NCI-H345 (cell line): ENCODE data around the gene KLF5.
"Not testable (repeated sequence)": the region's sequence is repeated elsewhere in the genome, so short reads cannot be mapped to it uniquely, and the experiment has no call there.

Source experiments
- DNase-seq: peaks from one replicate; lab custom pipeline; 2025; lab: John Stamatoyannopoulos, UW

KLF5 gene

GRCh38 chr13:73058736-73059459 lies at the start of gene KLF5:
KLF5 (plus strand) TSS chr13:73059005; CDS start chr13:73059328, 323 bp downstream.
- DNase-seq, result peak; percentile 99

DNA sequence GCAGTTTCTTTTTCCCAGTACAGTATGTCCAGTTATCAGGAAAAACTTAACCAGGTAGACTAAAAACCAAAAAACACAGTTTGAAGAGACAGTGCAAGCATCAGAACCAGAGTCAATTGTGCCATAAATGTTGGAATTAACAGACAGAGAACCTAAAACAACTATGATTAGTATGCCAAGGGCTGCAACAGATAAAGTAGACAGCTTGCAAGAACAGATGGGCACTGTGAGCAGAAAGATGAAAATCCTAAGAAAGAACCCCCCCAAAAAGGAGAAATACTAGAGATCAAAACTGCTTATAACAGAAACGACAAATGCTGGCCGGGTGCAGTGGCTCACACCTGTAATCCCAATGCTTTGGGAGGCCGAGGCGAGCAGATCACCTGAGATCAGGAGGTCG lies 47.1 kb upstream of the KLF5 start:
- DNase-seq, result no peak

GRCh38 chr13:73015805-73016204 lies 43.0 kb upstream of the KLF5 start:
- DNase-seq, result no peak

DNA sequence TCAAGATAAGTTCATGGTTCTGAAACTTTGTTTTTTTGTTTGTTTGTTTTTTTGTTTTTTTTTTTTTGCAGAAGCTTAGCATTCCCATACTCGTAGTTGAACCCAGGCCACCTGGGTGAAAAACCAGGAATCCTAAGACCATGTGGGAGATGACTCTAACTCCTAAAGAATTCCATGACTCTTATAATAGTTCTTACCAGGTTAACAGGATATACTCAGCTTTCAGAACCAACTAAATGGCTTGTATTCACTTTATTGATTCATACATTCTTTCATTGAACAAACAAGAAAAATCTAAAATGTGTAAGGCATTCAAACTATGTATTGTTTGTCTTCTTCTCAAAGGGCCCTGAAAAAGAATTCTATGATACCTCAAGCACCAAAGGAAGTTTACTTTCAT lies 40.5 kb upstream of the KLF5 start:
- no peak for DNase-seq

GRCh38 chr13:73025217-73026012 lies 33.4 kb upstream of the KLF5 start:
- no peak for DNase-seq

- no peak for DNase-seq
Measured at GRCh38 chr13:73034901-73035300, 23.9 kb upstream of the KLF5 start.

DNA sequence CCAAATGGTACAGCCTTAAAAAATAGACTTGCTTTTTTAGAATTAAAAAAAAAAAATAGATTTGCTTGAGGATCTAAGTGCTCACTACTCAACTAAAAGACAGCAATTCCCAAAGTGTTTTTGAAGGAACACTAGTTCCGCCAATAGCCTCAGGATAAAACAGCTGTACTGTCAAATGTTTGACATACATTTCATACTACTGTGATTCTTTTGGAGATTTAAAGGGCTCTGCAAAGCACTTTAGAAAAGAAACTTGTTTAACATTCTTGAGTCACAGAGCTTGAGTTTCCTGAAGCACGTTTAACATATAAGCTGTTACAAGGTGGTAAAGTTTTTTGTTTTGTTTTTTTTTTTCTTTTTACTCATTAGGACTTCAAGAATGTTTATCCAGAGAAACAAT lies 23.1 kb upstream of the KLF5 start:
- DNase-seq, result no peak

DNA sequence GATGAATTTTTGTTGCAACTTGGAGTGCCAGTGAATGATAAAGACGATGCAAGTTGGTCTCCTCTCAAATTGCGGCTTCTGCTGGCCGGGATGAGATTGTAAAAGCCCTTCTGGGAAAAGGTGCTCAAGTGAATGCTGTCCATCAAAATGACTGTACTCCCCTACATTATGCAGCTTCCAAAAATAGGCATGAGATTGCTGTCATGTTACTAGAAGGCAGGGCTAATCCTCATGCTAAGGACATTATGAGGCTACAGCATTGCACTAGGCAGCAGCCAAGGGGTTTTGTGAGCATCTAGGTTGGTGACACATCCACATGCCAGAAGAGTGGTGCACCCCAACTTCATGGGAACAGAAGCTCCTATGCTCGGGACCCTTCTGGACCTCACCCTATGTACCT lies 22.2 kb upstream of the KLF5 start:
- DNase-seq, result no peak

GRCh38 chr13:73038064-73038463 lies 20.7 kb upstream of the KLF5 start:
- peak; percentile 47 for DNase-seq

DNA sequence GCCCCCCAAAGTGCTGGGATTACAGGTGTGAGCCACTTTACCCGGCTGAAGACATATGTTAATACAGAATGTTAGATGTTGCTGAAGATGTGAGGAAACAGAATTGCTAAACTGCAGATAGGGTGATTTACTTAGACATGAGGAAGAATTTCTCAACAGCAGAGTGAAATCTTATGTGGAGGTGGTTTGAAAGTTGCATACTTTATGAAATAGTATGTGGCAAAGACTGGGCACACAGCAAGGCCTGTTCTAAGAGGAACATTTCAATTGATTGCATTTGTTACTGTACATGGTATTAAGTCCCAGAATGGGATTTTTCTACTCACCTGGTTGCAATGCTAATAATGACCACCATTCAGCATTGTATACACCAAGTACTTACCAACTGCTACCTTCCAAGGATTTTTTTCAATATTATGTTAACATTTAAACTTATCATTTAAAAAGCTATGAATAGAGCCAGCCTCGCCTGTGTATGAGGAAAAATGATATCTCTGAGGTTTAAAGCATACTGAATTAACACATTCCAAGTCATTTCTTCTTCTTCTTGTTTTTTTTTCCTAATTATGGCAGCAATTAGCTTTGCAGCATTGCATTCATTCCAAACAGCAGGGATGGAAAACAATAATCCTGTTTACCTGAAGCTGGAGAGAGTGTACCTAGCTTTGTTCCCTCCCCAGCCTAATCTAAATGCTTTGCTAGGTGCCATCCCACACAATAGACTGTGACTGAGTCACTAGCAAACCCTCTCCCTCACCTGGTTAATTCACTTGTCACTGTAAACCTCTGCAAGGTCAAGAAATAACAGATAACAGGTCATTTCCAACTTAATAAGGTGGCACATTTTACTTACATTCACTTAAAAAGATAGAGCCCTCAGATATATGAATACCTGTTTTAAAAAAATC lies 19.4 kb upstream of the KLF5 start:
- DNase-seq, result peak; percentile 37

DNA sequence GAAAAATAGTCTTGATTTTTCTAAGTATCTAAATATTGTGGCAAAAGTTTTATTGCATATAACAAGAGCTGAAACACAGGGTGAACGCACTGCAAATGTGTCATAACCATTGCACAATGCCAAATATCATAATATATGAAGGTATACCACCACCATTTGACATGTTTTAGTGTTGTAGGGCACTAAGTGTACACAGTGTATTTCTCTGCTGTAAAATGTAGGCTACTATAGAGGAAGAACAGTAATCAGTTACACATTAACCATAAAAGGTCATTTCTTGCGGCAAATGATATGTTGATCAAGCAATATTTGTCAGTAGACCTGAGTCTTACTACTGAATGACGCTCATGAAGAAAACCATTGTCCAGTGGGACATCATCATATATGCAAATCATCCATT lies 18.3 kb upstream of the KLF5 start:
- DNase-seq, result no peak

GRCh38 chr13:73040968-73041596 lies 17.7 kb upstream of the KLF5 start:
- no peak for DNase-seq

GRCh38 chr13:73045031-73045430 lies 13.8 kb upstream of the KLF5 start:
- DNase-seq, result no peak

- DNase-seq, result not testable (repeated sequence)
Measured at GRCh38 chr13:73048615-73049014, 10.2 kb upstream of the KLF5 start.

GRCh38 chr13:73054712-73055111 lies 4.1 kb upstream of the KLF5 start:
- DNase-seq, result peak; percentile 91

GRCh38 chr13:73055813-73056564 lies 2.8 kb upstream of the KLF5 start:
- DNase-seq, result peak; percentile 62

GRCh38 chr13:73056565-73056962 lies 2.2 kb upstream of the KLF5 start:
- no peak for DNase-seq

GRCh38 chr13:73057284-73058063 lies 1.3 kb upstream of the KLF5 start:
- peak; percentile 51 for DNase-seq

GRCh38 chr13:73058064-73058313 lies 816 bp upstream of the KLF5 start:
- no peak for DNase-seq

DNA sequence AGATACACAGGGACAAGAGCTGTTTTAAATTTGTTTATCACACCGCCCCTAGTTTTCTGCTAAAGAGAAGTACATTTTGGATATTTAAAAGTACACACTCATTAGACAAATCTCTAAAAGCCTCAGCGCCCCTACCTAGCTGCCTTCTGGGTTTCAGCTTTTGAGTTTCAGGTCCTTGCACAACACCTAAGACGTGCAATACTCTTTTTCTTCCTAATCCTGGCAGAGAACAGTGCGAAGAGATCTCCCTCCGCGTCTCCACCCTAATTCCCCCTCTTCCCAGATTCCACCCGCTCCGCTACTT lies 421 bp upstream of the KLF5 start:
- DNase-seq, result no peak
